ENCODE measurements around the gene DDX31.

DNA sequence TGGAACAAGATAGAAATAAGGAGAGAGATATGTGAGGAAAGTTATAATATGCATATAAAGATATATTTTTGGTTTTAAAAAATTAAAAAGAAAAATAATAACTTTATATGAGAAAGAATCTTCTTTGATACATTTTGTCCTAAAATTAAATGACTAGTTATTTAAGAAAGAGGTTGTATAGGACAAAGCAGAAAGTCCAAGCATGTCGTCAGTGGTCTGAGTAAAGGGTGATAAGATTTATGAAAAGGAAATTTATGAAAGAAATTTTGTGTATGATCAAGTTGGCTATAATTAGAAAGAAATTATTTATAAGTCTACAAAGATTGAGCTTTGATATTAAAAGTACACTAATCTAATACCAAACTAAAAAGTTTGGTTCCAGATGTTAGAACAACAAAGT is 32.5 kb upstream of the DDX31 start:
- TF ChIP-seq POLR2AphosphoS5 (IDR thresholded peaks at IDR 0.05; ENCODE audit: control insufficient read depth, insufficient read depth, low read depth, low read length), result no peak
- TF ChIP-seq CBX1 (IDR thresholded peaks at IDR 0.05; ENCODE audit: low read depth), result no peak
- TF ChIP-seq, protein P1, sequence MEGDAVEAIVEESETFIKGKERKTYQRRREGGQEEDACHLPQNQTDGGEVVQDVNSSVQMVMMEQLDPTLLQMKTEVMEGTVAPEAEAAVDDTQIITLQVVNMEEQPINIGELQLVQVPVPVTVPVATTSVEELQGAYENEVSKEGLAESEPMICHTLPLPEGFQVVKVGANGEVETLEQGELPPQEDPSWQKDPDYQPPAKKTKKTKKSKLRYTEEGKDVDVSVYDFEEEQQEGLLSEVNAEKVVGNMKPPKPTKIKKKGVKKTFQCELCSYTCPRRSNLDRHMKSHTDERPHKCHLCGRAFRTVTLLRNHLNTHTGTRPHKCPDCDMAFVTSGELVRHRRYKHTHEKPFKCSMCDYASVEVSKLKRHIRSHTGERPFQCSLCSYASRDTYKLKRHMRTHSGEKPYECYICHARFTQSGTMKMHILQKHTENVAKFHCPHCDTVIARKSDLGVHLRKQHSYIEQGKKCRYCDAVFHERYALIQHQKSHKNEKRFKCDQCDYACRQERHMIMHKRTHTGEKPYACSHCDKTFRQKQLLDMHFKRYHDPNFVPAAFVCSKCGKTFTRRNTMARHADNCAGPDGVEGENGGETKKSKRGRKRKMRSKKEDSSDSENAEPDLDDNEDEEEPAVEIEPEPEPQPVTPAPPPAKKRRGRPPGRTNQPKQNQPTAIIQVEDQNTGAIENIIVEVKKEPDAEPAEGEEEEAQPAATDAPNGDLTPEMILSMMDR (IDR thresholded peaks at IDR 0.05 in 2 of 3, conservative IDR thresholded peaks at IDR 0.05 in 1 of 3; ENCODE audit: insufficient read depth in 2 of 3, low read depth in 1 of 3, low read length in 3 of 3), result no peak
- TF ChIP-seq SP2 (IDR thresholded peaks at IDR 0.05; ENCODE audit: extremely low read depth, low read depth, low read length, poor library complexity, severe bottlenecking), result no peak
- no peak for TF ChIP-seq ZNF143 (CRISPR knock-in tag; IDR thresholded peaks at IDR 0.05)
- TF ChIP-seq POLR2A (conservative IDR thresholded peaks at IDR 0.05), result no peak
- TF ChIP-seq, protein P2, sequence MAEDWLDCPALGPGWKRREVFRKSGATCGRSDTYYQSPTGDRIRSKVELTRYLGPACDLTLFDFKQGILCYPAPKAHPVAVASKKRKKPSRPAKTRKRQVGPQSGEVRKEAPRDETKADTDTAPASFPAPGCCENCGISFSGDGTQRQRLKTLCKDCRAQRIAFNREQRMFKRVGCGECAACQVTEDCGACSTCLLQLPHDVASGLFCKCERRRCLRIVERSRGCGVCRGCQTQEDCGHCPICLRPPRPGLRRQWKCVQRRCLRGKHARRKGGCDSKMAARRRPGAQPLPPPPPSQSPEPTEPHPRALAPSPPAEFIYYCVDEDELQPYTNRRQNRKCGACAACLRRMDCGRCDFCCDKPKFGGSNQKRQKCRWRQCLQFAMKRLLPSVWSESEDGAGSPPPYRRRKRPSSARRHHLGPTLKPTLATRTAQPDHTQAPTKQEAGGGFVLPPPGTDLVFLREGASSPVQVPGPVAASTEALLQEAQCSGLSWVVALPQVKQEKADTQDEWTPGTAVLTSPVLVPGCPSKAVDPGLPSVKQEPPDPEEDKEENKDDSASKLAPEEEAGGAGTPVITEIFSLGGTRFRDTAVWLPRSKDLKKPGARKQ (CRISPR knock-in tag; IDR thresholded peaks at IDR 0.05), result no peak
- TF ChIP-seq ZFP30 (CRISPR knock-in tag; IDR thresholded peaks at IDR 0.05; ENCODE audit: borderline replicate concordance), result no peak
- no peak for TF ChIP-seq MYBL2 (IDR thresholded peaks at IDR 0.05; ENCODE audit: low read depth)
- TF ChIP-seq MYBL2 (CRISPR knock-in tag; IDR thresholded peaks at IDR 0.05; ENCODE audit: borderline replicate concordance), result no peak
